ENCODE results near the gene RSRC1. TPM values are rescaled to one million over a fixed set of nuclear protein-coding genes. Genes with fewer than 3 reads are reported as not detected.

Gene RSRC1
- total and polyA plus RNA-seq, 5 donors from 2014 or later, result 25.8 to 35.7 (median 30.1) TPM

- Mint-ChIP-seq H3K4me1 (peaks cover 0 to 4% (median 2%) of the 10 kb centered on the region in 4 donors), H3K36me3 (peaks cover 4% of the 10 kb centered on the region), H3K27me3 (no peaks in the 10 kb centered on the region), H3K4me3 (no peak overlapping the region), H3K27ac (no peak overlapping the region), H3K9me3 (no peaks in the 10 kb centered on the region)
- H3K9me3 ChIP-seq (ENCODE audit: control insufficient read depth in 2 of 2, low read length in 2 of 2), result no peaks in the 10 kb centered on the region
- ATAC-seq (ENCODE audit: low read depth in 2 of 2), result no peak
- no peak overlapping the region for H3K27ac ChIP-seq (ENCODE audit: insufficient read depth, low read length, poor library complexity, severe bottlenecking)
- no peak overlapping the region for H3K4me3 ChIP-seq (ENCODE audit: low read depth, low read length)
- DNase-seq, result no peak
- no peaks in the 10 kb centered on the region for H3K4me1 ChIP-seq (ENCODE audit: control insufficient read depth, insufficient read depth, low read length, poor library complexity, severe bottlenecking)
- no peaks in the 10 kb centered on the region for H3K27me3 ChIP-seq (ENCODE audit: control insufficient read depth, insufficient read depth, low read length)
- H3K36me3 ChIP-seq (ENCODE audit: control insufficient read depth, insufficient read depth, low read length), result no peaks in the 10 kb centered on the region
Measured at GRCh38 chr3:158479051-158479450, 369.2 kb downstream of the RSRC1 start.

- Mint-ChIP-seq H3K9me3 (no peaks in the 10 kb centered on the region), H3K36me3 (peaks cover 4% of the 10 kb centered on the region), H3K27me3 (no peaks in the 10 kb centered on the region), H3K27ac (no peak overlapping the region), H3K4me3 (no peak overlapping the region), H3K4me1 (peaks cover 0 to 6% (median 2%) of the 10 kb centered on the region in 4 donors)
- H3K9me3 ChIP-seq (ENCODE audit: control insufficient read depth in 2 of 2, low read length in 2 of 2), result no peaks in the 10 kb centered on the region
- H3K27me3 ChIP-seq (ENCODE audit: control insufficient read depth, insufficient read depth, low read length), result no peaks in the 10 kb centered on the region
- no peaks in the 10 kb centered on the region for H3K36me3 ChIP-seq (ENCODE audit: control insufficient read depth, insufficient read depth, low read length)
- no peak overlapping the region for H3K27ac ChIP-seq (ENCODE audit: insufficient read depth, low read length, poor library complexity, severe bottlenecking)
- no peak for DNase-seq
- H3K4me1 ChIP-seq (ENCODE audit: control insufficient read depth, insufficient read depth, low read length, poor library complexity, severe bottlenecking), result no peaks in the 10 kb centered on the region
- no peak overlapping the region for H3K4me3 ChIP-seq (ENCODE audit: low read depth, low read length)
- no peak for ATAC-seq (ENCODE audit: low read depth in 2 of 2)
Measured at GRCh38 chr3:158483701-158484235, 373.9 kb downstream of the RSRC1 start.

- no peaks in the 10 kb centered on the region for H3K36me3 ChIP-seq (ENCODE audit: control insufficient read depth, insufficient read depth, low read length)
- ATAC-seq (ENCODE audit: low read depth in 2 of 2) (no peak), DNase-seq (no peak)
- no peak overlapping the region for H3K27ac Mint-ChIP-seq
- H3K4me1 Mint-ChIP-seq, result peaks cover 0 to 9% (median 0%) of the 10 kb centered on the region in 4 donors
- H3K4me3 ChIP-seq (ENCODE audit: low read depth, low read length), result no peak overlapping the region
- no peaks in the 10 kb centered on the region for H3K9me3 ChIP-seq (ENCODE audit: control insufficient read depth in 2 of 2, low read length in 2 of 2)
- no peaks in the 10 kb centered on the region for H3K9me3 Mint-ChIP-seq
- H3K27me3 ChIP-seq (ENCODE audit: control insufficient read depth, insufficient read depth, low read length), result no peaks in the 10 kb centered on the region
- no peaks in the 10 kb centered on the region for H3K4me1 ChIP-seq (ENCODE audit: control insufficient read depth, insufficient read depth, low read length, poor library complexity, severe bottlenecking)
- no peak overlapping the region for H3K27ac ChIP-seq (ENCODE audit: insufficient read depth, low read length, poor library complexity, severe bottlenecking)
- no peaks in the 10 kb centered on the region for H3K36me3 Mint-ChIP-seq
- H3K27me3 Mint-ChIP-seq, result no peaks in the 10 kb centered on the region
- no peak overlapping the region for H3K4me3 Mint-ChIP-seq
Measured at GRCh38 chr3:158486200-158486599, 376.3 kb downstream of the RSRC1 start.

GRCh38 chr3:158488670-158489069, 378.8 kb downstream of the RSRC1 start:
- Histone ChIP-seq H3K27me3 (ENCODE audit: control insufficient read depth, insufficient read depth, low read length) (no peaks in the 10 kb centered on the region), H3K4me1 (ENCODE audit: control insufficient read depth, insufficient read depth, low read length, poor library complexity, severe bottlenecking) (no peaks in the 10 kb centered on the region), H3K27ac (ENCODE audit: insufficient read depth, low read length, poor library complexity, severe bottlenecking) (no peak overlapping the region), H3K36me3 (ENCODE audit: control insufficient read depth, insufficient read depth, low read length) (no peaks in the 10 kb centered on the region), H3K9me3 (ENCODE audit: control insufficient read depth in 2 of 2, low read length in 2 of 2) (no peaks in the 10 kb centered on the region), H3K4me3 (ENCODE audit: low read depth, low read length) (no peak overlapping the region)
- peaks cover 0 to 11% (median 3%) of the 10 kb centered on the region in 4 donors for H3K4me1 Mint-ChIP-seq
- ATAC-seq (ENCODE audit: low read depth in 2 of 2) (no peak), DNase-seq (no peak)
- H3K27me3 Mint-ChIP-seq, result no peaks in the 10 kb centered on the region
- no peaks in the 10 kb centered on the region for H3K36me3 Mint-ChIP-seq
- H3K4me3 Mint-ChIP-seq, result no peak overlapping the region
- peaks cover 0 to 2% (median 0%) of the 10 kb centered on the region in 7 donors for H3K9me3 Mint-ChIP-seq
- no peak overlapping the region for H3K27ac Mint-ChIP-seq

DNA sequence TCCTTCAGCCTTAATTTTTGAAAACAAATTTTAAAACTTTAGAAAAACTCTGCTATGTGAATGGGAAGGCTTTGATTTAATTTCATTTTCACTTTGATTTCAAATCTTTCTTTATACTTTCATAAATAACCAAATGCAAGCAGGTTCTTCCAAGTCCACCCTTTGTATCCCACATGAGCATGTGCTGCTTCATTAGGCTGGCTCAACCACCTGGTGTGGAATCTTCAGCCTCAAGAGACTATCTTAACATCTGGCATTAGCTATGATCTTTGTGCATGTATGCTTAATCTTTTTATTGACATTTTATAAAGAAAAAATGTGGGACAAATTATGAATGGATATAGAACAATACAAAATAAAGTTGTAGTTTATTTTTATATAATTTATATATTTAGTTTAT, 379.3 kb downstream of the RSRC1 start:
- Mint-ChIP-seq H3K27ac (no peak overlapping the region), H3K9me3 (peaks cover 0 to 2% (median 0%) of the 10 kb centered on the region in 7 donors), H3K36me3 (no peaks in the 10 kb centered on the region), H3K27me3 (no peaks in the 10 kb centered on the region), H3K4me1 (peaks cover 0 to 11% (median 3%) of the 10 kb centered on the region in 4 donors), H3K4me3 (no peak overlapping the region)
- no peak for ATAC-seq (ENCODE audit: low read depth in 2 of 2)
- Histone ChIP-seq H3K27ac (ENCODE audit: insufficient read depth, low read length, poor library complexity, severe bottlenecking) (no peak overlapping the region), H3K27me3 (ENCODE audit: control insufficient read depth, insufficient read depth, low read length) (no peaks in the 10 kb centered on the region), H3K9me3 (ENCODE audit: control insufficient read depth in 2 of 2, low read length in 2 of 2) (no peaks in the 10 kb centered on the region), H3K4me3 (ENCODE audit: low read depth, low read length) (no peak overlapping the region), H3K36me3 (ENCODE audit: control insufficient read depth, insufficient read depth, low read length) (no peaks in the 10 kb centered on the region), H3K4me1 (ENCODE audit: control insufficient read depth, insufficient read depth, low read length, poor library complexity, severe bottlenecking) (no peaks in the 10 kb centered on the region)
- no peak for DNase-seq

GRCh38 chr3:158491968-158492367, 382.1 kb downstream of the RSRC1 start:
- H3K36me3 ChIP-seq (ENCODE audit: control insufficient read depth, insufficient read depth, low read length), result no peaks in the 10 kb centered on the region
- H3K27ac Mint-ChIP-seq, result no peak overlapping the region
- H3K4me1 Mint-ChIP-seq, result peaks cover 0 to 6% (median 5%) of the 10 kb centered on the region in 4 donors
- no peaks in the 10 kb centered on the region for H3K9me3 ChIP-seq (ENCODE audit: control insufficient read depth in 2 of 2, low read length in 2 of 2)
- H3K4me1 ChIP-seq (ENCODE audit: control insufficient read depth, insufficient read depth, low read length, poor library complexity, severe bottlenecking), result no peaks in the 10 kb centered on the region
- no peaks in the 10 kb centered on the region for H3K27me3 ChIP-seq (ENCODE audit: control insufficient read depth, insufficient read depth, low read length)
- ATAC-seq (ENCODE audit: low read depth in 2 of 2) (no peak), DNase-seq (no peak)
- H3K27ac ChIP-seq (ENCODE audit: insufficient read depth, low read length, poor library complexity, severe bottlenecking), result no peak overlapping the region
- H3K9me3 Mint-ChIP-seq, result peaks cover 0 to 2% (median 0%) of the 10 kb centered on the region in 7 donors
- no peaks in the 10 kb centered on the region for H3K27me3 Mint-ChIP-seq
- H3K36me3 Mint-ChIP-seq, result no peaks in the 10 kb centered on the region
- H3K4me3 Mint-ChIP-seq, result no peak overlapping the region
- no peak overlapping the region for H3K4me3 ChIP-seq (ENCODE audit: low read depth, low read length)

DNA sequence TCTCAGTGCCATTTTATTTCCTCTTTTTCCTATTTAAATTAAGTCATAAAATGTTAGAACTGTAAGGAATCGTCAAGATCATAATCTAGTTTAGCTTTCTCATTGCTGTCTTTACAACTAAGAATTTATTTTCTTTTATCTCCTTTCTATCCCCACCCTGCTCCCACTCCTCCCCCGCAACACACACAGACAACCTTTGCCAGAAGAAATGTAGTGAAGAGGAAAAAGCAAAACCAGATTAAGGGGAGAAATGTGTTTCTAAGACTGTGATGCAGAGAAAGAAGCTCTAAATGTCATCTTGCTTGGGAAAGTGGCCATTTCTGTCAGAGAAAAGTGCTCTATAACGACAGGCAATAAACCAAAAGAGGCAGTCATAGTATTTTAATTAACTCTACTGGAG, 382.8 kb downstream of the RSRC1 start:
- ATAC-seq (ENCODE audit: low read depth in 2 of 2), result no peak
- no peak overlapping the region for H3K4me3 ChIP-seq (ENCODE audit: low read depth, low read length)
- Mint-ChIP-seq H3K36me3 (no peaks in the 10 kb centered on the region), H3K27ac (no peak overlapping the region), H3K4me1 (peaks cover 0 to 6% (median 5%) of the 10 kb centered on the region in 4 donors), H3K4me3 (no peak overlapping the region), H3K9me3 (peaks cover 0 to 2% (median 2%) of the 10 kb centered on the region in 7 donors), H3K27me3 (no peaks in the 10 kb centered on the region)
- no peaks in the 10 kb centered on the region for H3K27me3 ChIP-seq (ENCODE audit: control insufficient read depth, insufficient read depth, low read length)
- no peaks in the 10 kb centered on the region for H3K4me1 ChIP-seq (ENCODE audit: control insufficient read depth, insufficient read depth, low read length, poor library complexity, severe bottlenecking)
- no peaks in the 10 kb centered on the region for H3K9me3 ChIP-seq (ENCODE audit: control insufficient read depth in 2 of 2, low read length in 2 of 2)
- DNase-seq, result no peak
- H3K36me3 ChIP-seq (ENCODE audit: control insufficient read depth, insufficient read depth, low read length), result no peaks in the 10 kb centered on the region
- H3K27ac ChIP-seq (ENCODE audit: insufficient read depth, low read length, poor library complexity, severe bottlenecking), result no peak overlapping the region

GRCh38 chr3:158493931-158494330, 384.0 kb downstream of the RSRC1 start:
- ATAC-seq (ENCODE audit: low read depth in 2 of 2) (no peak), DNase-seq (no peak)
- no peak overlapping the region for H3K27ac ChIP-seq (ENCODE audit: insufficient read depth, low read length, poor library complexity, severe bottlenecking)
- Mint-ChIP-seq H3K4me3 (no peak overlapping the region), H3K9me3 (peaks cover 0 to 14% (median 4%) of the 10 kb centered on the region in 7 donors), H3K36me3 (peaks cover 8% of the 10 kb centered on the region), H3K27ac (no peak overlapping the region), H3K4me1 (peaks cover 0 to 6% (median 5%) of the 10 kb centered on the region in 4 donors), H3K27me3 (no peaks in the 10 kb centered on the region)
- H3K4me3 ChIP-seq (ENCODE audit: low read depth, low read length), result no peak overlapping the region
- no peaks in the 10 kb centered on the region for H3K27me3 ChIP-seq (ENCODE audit: control insufficient read depth, insufficient read depth, low read length)
- no peaks in the 10 kb centered on the region for H3K36me3 ChIP-seq (ENCODE audit: control insufficient read depth, insufficient read depth, low read length)
- no peaks in the 10 kb centered on the region for H3K9me3 ChIP-seq (ENCODE audit: control insufficient read depth in 2 of 2, low read length in 2 of 2)
- H3K4me1 ChIP-seq (ENCODE audit: control insufficient read depth, insufficient read depth, low read length, poor library complexity, severe bottlenecking), result no peaks in the 10 kb centered on the region
